ENCODE results near the gene ARL2.
A peak's percentile ranks its signal among the peaks of the same experiment; 100 is the strongest.

ARL2 gene

DNA sequence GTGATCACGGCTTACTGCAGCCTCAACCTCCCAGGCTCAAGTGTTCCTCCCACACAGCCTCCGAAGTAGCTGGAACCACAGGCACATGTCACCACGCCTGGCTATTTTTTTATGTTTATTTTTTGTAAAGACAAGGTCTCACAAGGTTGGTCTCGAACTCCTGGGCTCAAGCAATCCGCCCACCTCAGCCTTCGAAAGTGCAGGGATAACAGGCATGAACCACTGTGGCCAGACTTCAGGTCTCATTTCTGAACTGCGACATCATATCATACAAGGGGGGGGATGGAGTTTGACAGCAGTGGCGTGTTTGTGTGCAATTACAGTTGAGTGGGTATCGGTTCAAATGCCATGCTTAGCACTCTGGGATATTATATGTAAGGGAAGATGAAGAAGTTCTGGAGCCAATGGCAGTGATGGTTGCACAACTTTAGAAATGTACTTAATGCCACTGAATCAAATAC lies 37.5 kb downstream of the ARL2 start:
- no peak for DNase-seq

- DNase-seq: peak; percentile 20 to 38
These were observed 40.0 kb downstream of the ARL2 start for GRCh38 chr11:65053827-65054508.

DNA sequence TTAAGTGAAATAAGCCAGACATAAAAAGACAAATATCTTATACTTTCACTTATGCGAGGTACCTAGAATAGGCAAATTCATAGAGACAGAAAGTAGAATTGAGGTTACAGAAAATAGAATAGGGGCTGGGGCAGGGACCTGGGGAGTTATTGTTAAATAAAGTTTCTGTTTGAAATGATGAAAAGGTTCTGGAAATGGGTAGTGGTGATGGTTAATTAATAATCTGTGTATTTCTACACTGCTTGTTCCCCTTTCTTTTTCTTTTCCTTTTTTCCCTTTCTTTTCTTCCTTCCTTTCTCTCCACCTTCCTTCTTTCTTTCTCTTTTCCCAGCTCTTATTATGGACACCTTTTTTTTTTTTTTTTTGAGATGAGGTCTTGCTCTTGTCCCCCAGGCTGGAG lies 41.6 kb downstream of the ARL2 start:
- DNase-seq: no peak

DNA sequence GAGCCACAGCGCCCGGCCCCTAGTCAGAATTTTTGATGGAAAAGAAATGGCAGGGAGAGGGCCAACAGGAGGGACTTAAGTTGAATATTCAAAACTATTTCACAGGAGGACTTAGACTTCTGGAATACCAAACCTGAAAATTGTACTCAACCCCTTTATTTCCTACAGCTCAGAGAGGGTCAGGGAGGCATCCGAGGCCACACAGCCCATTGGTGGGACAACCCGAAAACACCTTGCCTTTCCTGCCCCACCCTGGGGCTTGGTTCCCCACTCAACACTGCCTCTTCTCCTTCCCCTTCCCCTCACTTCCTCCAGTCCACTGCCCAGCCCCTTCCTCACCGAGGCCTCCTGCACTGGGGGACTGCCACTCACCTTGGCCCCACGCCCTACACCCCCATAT lies 43.0 kb downstream of the ARL2 start:
- no peak for DNase-seq

DNA sequence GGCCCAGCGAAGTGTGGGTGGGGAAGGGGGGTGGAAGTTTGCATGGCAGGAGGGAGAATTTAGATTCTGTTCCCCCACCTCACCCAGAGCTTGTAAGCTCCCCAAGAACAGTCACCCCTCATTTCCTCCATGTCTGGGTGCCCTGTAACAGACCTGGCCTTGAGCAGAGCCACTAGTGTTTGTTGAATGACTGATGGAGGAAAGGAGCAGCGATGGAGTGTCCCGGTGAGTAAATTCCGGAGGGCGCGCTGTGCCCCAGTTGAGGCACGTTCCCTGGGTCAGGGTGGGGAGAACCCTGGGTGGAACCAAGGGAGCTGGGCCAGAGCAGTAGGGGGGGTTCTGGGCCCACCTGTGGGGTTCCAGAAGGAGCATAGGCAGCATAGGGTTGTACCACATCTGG lies 43.6 kb downstream of the ARL2 start:
- no peak for DNase-seq

GRCh38 chr11:65058012-65058411 lies 44.1 kb downstream of the ARL2 start:
- no peak for DNase-seq

- DNase-seq: no peak
These were observed 44.6 kb downstream of the ARL2 start, which contains the start of gene NAALADL1 for GRCh38 chr11:65058419-65059054. NAALADL1 (minus strand) TSS chr11:65058553; CDS start chr11:65058521, 32 bp downstream.

GRCh38 chr11:65059523-65059922 lies 45.6 kb downstream of the ARL2 start:
- no peak for DNase-seq

DNA sequence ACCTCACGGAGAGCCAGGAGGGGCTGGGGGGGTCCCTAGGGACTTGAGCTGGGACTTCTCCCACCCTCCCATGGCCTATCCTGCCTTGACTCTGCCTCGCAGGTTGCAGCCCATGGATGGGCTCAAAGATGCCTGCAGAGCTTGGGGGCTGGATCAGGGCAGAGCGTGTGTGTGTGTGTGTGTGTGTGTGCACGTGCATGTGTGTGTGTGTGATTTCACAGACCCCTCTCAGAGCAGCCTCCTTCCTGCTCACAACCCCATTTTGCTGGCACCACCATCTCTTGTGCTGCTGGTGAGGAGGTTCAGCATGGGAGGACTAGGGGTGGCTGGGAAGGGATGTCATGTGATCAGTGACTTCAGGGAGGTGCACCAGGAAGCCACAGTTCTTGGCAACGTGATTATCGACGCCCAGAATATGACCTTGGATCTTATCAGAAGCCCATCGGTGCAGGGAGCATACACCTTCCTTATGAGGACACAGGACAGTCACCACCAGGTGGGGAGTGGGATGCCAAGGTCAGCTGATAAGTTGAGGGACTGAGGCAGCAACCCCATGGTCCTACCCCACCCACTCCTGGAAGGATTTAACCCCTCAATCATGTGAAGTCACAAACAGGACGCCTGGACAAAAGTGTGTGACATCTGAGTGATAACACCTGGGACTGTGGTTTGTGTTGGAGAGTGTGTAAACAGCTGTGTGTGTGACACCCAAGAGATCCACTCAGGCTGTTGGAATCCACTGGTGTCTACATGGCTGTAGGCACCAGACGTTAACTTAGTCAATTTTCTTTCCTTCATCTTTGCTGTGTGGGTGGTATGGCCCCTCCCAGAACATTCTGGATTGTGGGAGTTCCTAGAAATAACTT lies 46.2 kb downstream of the ARL2 start:
- DNase-seq: no peak

GRCh38 chr11:65060913-65061408 lies 47.0 kb downstream of the ARL2 start:
- DNase-seq: no peak

GRCh38 chr11:65063532-65063931 lies 49.6 kb downstream of the ARL2 start:
- no peak for DNase-seq

DNA sequence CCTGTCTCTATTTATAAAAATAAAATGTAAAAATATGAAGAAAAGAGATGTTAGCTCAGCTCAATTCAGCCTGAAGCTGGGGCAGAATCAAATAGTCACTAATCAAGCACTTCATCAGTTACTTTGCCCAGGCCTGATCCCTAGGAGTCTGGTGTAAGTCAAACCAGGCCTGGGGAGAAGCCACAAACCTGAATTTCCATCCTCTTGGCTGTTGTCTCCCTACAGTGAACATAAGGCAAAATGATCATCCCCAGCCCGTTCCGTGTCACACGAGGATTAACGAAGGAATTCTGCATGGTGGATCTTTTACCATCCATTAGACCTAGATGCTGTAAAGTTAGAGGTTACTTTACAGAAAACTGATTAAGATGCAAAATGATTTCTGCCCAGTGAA lies 50.9 kb downstream of the ARL2 start:
- DNase-seq: no peak

- no peak for DNase-seq
These were observed 51.9 kb downstream of the ARL2 start for GRCh38 chr11:65065851-65066250.

GRCh38 chr11:65066315-65066714 lies 52.4 kb downstream of the ARL2 start:
- no peak for DNase-seq

DNA sequence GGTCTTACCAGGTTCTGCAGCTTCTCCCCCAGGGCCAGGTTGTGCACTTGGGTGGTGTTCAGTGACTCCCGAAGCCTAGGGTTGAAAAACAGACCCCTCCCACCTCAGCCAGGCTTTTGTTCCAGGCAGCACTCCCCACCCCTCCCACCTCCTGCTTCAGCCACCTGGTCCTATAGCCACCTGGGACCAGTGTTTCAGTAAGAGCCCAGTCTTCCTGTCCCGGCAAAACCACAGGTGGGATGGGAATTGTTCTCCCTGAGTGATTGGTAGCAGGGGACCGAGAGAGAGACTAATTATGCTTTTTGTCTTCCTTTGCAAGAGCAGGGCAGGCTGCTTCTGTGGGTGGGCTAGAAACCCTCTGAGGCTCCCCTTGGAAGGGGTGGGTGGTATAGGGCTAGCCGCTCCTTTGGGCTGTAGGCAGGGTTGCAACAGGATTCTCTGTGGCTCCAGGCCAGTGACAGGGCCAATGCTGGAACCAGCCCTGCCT lies 52.9 kb downstream of the ARL2 start:
- DNase-seq: no peak

DNA sequence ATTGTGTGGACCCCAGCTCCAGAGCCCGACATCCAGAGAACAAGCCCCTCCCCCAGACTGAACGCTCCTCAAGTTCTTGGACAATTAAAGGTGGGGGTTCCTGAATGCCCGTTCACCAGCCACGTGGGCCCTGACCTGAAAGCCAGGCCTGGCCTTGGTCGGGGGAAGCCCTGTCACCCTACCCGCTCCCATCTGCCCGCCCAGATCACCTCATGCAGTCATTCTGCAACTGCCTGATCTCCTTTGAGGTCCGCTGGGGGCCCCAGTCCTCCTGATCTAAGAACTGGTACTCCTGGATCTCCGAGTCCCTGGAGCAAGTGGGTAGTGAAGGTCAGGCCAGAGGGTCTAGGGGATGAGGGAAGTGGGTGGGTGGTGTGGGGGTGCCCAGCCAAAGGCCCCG lies 53.5 kb downstream of the ARL2 start:
- DNase-seq: no peak

- DNase-seq: no peak
These were observed 55.3 kb downstream of the ARL2 start for GRCh38 chr11:65069217-65069616.
